ENCODE results near the gene AZU1.
A peak's percentile ranks its signal among the peaks of the same experiment; 100 is the strongest.

The AZU1 gene

GRCh38 chr19:788983-789700, 38.5 kb upstream of the AZU1 start:
- H3K36me3 ChIP-seq (ENCODE audit: control insufficient read depth, insufficient read depth, low read length) = no peaks in the 10 kb centered on the region
- peak overlapping the region; percentile 37 for H3K27ac ChIP-seq (ENCODE audit: insufficient read depth, low read depth, low read length, poor library complexity, severe bottlenecking)
- WGBS, 2 experiments = 29 to 33% methylated on average over 33 of the region's 33 CpGs
- H3K4me1 ChIP-seq (ENCODE audit: control insufficient read depth, insufficient read depth, low read length) = peaks cover 13% of the 10 kb centered on the region
- H3K27me3 ChIP-seq (ENCODE audit: control insufficient read depth, insufficient read depth, low read length, poor library complexity, severe bottlenecking) = no peaks in the 10 kb centered on the region
- H3K9me3 ChIP-seq (ENCODE audit: control insufficient read depth, low read length) = no peaks in the 10 kb centered on the region
- H3K4me3 ChIP-seq (ENCODE audit: insufficient read depth, low read depth, low read length) = peak overlapping the region; percentile 6

GRCh38 chr19:789701-790060, 38.0 kb upstream of the AZU1 start:
- Histone ChIP-seq H3K36me3 (ENCODE audit: control insufficient read depth, insufficient read depth, low read length) (no peaks in the 10 kb centered on the region), H3K4me1 (ENCODE audit: control insufficient read depth, insufficient read depth, low read length) (peaks cover 13% of the 10 kb centered on the region), H3K27me3 (ENCODE audit: control insufficient read depth, insufficient read depth, low read length, poor library complexity, severe bottlenecking) (no peaks in the 10 kb centered on the region), H3K4me3 (ENCODE audit: insufficient read depth, low read depth, low read length) (peak overlapping the region; percentile 6), H3K27ac (ENCODE audit: insufficient read depth, low read depth, low read length, poor library complexity, severe bottlenecking) (peak overlapping the region; percentile 37), H3K9me3 (ENCODE audit: control insufficient read depth, low read length) (no peaks in the 10 kb centered on the region)
- WGBS, 2 experiments = 77 to 80% methylated on average over 9 of the region's 9 CpGs

GRCh38 chr19:791007-791566, 36.5 kb upstream of the AZU1 start:
- H3K27me3 ChIP-seq (ENCODE audit: control insufficient read depth, insufficient read depth, low read length, poor library complexity, severe bottlenecking) = no peaks in the 10 kb centered on the region
- H3K4me1 ChIP-seq (ENCODE audit: control insufficient read depth, insufficient read depth, low read length) = peaks cover 13% of the 10 kb centered on the region
- no peak overlapping the region for H3K4me3 ChIP-seq (ENCODE audit: insufficient read depth, low read depth, low read length)
- no peaks in the 10 kb centered on the region for H3K36me3 ChIP-seq (ENCODE audit: control insufficient read depth, insufficient read depth, low read length)
- 91% methylated on average over 26 of the region's 26 CpGs for WGBS, 2 experiments
- H3K27ac ChIP-seq (ENCODE audit: insufficient read depth, low read depth, low read length, poor library complexity, severe bottlenecking) = no peak overlapping the region
- H3K9me3 ChIP-seq (ENCODE audit: control insufficient read depth, low read length) = no peaks in the 10 kb centered on the region

GRCh38 chr19:791567-792305, 35.9 kb upstream of the AZU1 start:
- WGBS, 2 experiments = 71 to 78% methylated on average over 8 of the region's 8 CpGs
- H3K9me3 ChIP-seq (ENCODE audit: control insufficient read depth, low read length) = no peaks in the 10 kb centered on the region
- H3K4me3 ChIP-seq (ENCODE audit: insufficient read depth, low read depth, low read length) = no peak overlapping the region
- H3K36me3 ChIP-seq (ENCODE audit: control insufficient read depth, insufficient read depth, low read length) = no peaks in the 10 kb centered on the region
- H3K27ac ChIP-seq (ENCODE audit: insufficient read depth, low read depth, low read length, poor library complexity, severe bottlenecking) = no peak overlapping the region
- H3K4me1 ChIP-seq (ENCODE audit: control insufficient read depth, insufficient read depth, low read length) = peaks cover 13% of the 10 kb centered on the region
- no peaks in the 10 kb centered on the region for H3K27me3 ChIP-seq (ENCODE audit: control insufficient read depth, insufficient read depth, low read length, poor library complexity, severe bottlenecking)

GRCh38 chr19:792306-792885, 35.2 kb upstream of the AZU1 start:
- 82 to 88% methylated on average over 16 of the region's 16 CpGs for WGBS, 2 experiments
- Histone ChIP-seq H3K27me3 (ENCODE audit: control insufficient read depth, insufficient read depth, low read length, poor library complexity, severe bottlenecking) (no peaks in the 10 kb centered on the region), H3K27ac (ENCODE audit: insufficient read depth, low read depth, low read length, poor library complexity, severe bottlenecking) (no peak overlapping the region), H3K9me3 (ENCODE audit: control insufficient read depth, low read length) (no peaks in the 10 kb centered on the region), H3K4me3 (ENCODE audit: insufficient read depth, low read depth, low read length) (no peak overlapping the region), H3K4me1 (ENCODE audit: control insufficient read depth, insufficient read depth, low read length) (peaks cover 13% of the 10 kb centered on the region), H3K36me3 (ENCODE audit: control insufficient read depth, insufficient read depth, low read length) (no peaks in the 10 kb centered on the region)

GRCh38 chr19:793806-794205, 33.8 kb upstream of the AZU1 start:
- Histone ChIP-seq H3K27ac (ENCODE audit: insufficient read depth, low read depth, low read length, poor library complexity, severe bottlenecking) (no peak overlapping the region), H3K27me3 (ENCODE audit: control insufficient read depth, insufficient read depth, low read length, poor library complexity, severe bottlenecking) (no peaks in the 10 kb centered on the region)
- 95% methylated on average over 12 of the region's 12 CpGs for WGBS, 2 experiments

GRCh38 chr19:795073-795611, 32.5 kb upstream of the AZU1 start:
- Histone ChIP-seq H3K4me3 (ENCODE audit: insufficient read depth, low read depth, low read length) (no peak overlapping the region), H3K27me3 (ENCODE audit: control insufficient read depth, insufficient read depth, low read length, poor library complexity, severe bottlenecking) (no peaks in the 10 kb centered on the region), H3K27ac (ENCODE audit: insufficient read depth, low read depth, low read length, poor library complexity, severe bottlenecking) (no peak overlapping the region), H3K4me1 (ENCODE audit: control insufficient read depth, insufficient read depth, low read length) (peaks cover 7% of the 10 kb centered on the region), H3K36me3 (ENCODE audit: control insufficient read depth, insufficient read depth, low read length) (peaks cover under 1% of the 10 kb centered on the region), H3K9me3 (ENCODE audit: control insufficient read depth, low read length) (no peaks in the 10 kb centered on the region)
- WGBS, 2 experiments = 95 to 96% methylated on average over 28 of the region's 28 CpGs

More at GRCh38 chr19:793806-794205, 33.8 kb upstream of the AZU1 start:
- Histone ChIP-seq H3K9me3 (ENCODE audit: control insufficient read depth, low read length) (no peaks in the 10 kb centered on the region), H3K36me3 (ENCODE audit: control insufficient read depth, insufficient read depth, low read length) (no peaks in the 10 kb centered on the region), H3K4me3 (ENCODE audit: insufficient read depth, low read depth, low read length) (no peak overlapping the region), H3K4me1 (ENCODE audit: control insufficient read depth, insufficient read depth, low read length) (peaks cover 9% of the 10 kb centered on the region)

GRCh38 chr19:795691-796581, 31.7 kb upstream of the AZU1 start:
- Histone ChIP-seq H3K36me3 (ENCODE audit: control insufficient read depth, insufficient read depth, low read length) (peaks cover 4% of the 10 kb centered on the region), H3K4me1 (ENCODE audit: control insufficient read depth, insufficient read depth, low read length) (peaks cover 15% of the 10 kb centered on the region), H3K4me3 (ENCODE audit: insufficient read depth, low read depth, low read length) (peak overlapping the region; percentile 58), H3K27ac (ENCODE audit: insufficient read depth, low read depth, low read length, poor library complexity, severe bottlenecking) (no peak overlapping the region), H3K27me3 (ENCODE audit: control insufficient read depth, insufficient read depth, low read length, poor library complexity, severe bottlenecking) (no peaks in the 10 kb centered on the region), H3K9me3 (ENCODE audit: control insufficient read depth, low read length) (no peaks in the 10 kb centered on the region)
- WGBS, 2 experiments = 92 to 93% methylated on average over 39 of the region's 39 CpGs

GRCh38 chr19:796692-797527, 30.7 kb upstream of the AZU1 start, which contains the start of gene PTBP1:
Gene PTBP1, plus strand, starts transcription at chr19:797452. Its CDS starts 46 bp downstream, at chr19:797498.
- WGBS, 2 experiments = 2 to 3% methylated on average over 83 of the region's 83 CpGs
- peaks cover 24% of the 10 kb centered on the region for H3K4me1 ChIP-seq (ENCODE audit: control insufficient read depth, insufficient read depth, low read length)
- peak within 1 kb of the TSS; percentile 99 for H3K27ac ChIP-seq (ENCODE audit: insufficient read depth, low read depth, low read length, poor library complexity, severe bottlenecking)
- H3K27me3 ChIP-seq (ENCODE audit: control insufficient read depth, insufficient read depth, low read length, poor library complexity, severe bottlenecking) = no peaks in the 10 kb centered on the region
- H3K9me3 ChIP-seq (ENCODE audit: control insufficient read depth, low read length) = no peaks in the 10 kb centered on the region
- H3K4me3 ChIP-seq (ENCODE audit: insufficient read depth, low read depth, low read length) = peak within 1 kb of the TSS; percentile 93
- peaks cover 4% of the 10 kb centered on the region for H3K36me3 ChIP-seq (ENCODE audit: control insufficient read depth, insufficient read depth, low read length)
